Measurements from ENCODE around the gene CD276.

GRCh38 chr15:73682600-73683090 is 1.5 kb upstream of the CD276 start:
- TF ChIP-seq CTCF (IDR thresholded peaks at IDR 0.05; ENCODE audit: insufficient read depth, low read length, poor library complexity, severe bottlenecking) (no peak), EZH2phosphoT487 (conservative IDR thresholded peaks at IDR 0.05; ENCODE audit: low read length) (no peak)

All from SU-DHL-6 (cell line).